Measurements from ENCODE around the gene RNF212.

RNF212 gene

DNA sequence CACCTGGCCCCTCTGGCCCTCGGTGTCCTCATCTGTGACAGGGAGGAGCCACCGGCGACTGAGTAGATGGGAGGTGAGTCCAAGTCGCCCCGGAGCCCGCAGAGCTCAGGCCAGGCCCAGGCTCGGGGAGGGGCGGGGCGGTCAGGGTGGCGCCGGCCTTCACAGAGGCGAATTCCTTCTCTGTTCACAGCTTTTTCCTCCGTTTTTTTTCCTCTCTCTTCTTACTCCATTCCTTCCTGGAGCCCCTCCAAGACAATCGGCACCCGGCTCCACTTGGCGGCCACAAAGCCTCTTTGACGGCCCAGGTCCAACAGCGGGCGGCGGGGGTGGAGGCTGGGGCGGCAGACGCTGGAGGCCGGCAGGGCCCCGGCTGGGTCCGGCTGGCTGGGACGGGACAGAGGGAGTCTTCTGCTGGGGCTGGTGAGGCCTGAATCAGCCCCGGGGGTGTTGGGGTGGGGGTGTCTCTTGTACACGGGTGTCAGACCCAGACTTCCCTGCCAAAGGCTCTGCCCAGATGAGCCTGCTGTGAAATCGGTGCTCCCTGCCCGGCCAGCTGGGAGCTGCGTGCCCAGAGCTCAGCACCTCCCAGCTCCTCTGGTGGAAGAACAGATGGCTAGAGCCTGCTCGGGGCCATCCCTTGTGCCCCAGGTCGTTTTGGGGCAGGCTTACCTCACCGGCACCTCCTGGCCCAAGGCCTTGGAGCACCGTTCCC is 79.4 kb downstream of the RNF212 start:
- ATAC-seq = no peak
- no peaks in the 10 kb centered on the region for H3K4me1 Mint-ChIP-seq
- no peaks in the 10 kb centered on the region for H3K9me3 Mint-ChIP-seq
- no peak overlapping the region for H3K4me3 Mint-ChIP-seq
- H3K27me3 Mint-ChIP-seq = peaks cover 63% of the 10 kb centered on the region
- no peaks in the 10 kb centered on the region for H3K36me3 Mint-ChIP-seq
- no peak overlapping the region for H3K27ac Mint-ChIP-seq

DNA sequence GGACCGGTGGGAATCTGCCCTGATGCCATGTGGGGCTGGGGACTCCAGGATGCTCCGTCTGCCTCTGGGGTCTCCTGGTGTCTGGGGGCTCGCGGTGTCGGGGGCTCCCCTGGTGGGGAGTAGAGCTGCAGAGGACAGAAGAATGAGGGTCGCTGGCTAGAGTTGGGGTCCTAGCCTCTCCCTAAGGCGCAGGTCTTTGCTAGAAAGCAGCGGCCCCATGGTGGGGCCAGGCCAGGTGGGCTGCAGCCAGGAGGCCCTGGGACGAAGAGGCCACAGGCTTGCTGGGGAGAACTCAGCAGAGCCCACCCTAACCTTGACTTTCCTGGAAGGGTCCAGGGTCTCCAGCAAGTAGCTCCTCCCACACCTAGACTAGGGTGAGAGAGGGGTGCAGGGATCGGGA is 80.5 kb downstream of the RNF212 start:
- H3K36me3 Mint-ChIP-seq = no peaks in the 10 kb centered on the region
- no peaks in the 10 kb centered on the region for H3K4me1 Mint-ChIP-seq
- peaks cover 63% of the 10 kb centered on the region for H3K27me3 Mint-ChIP-seq
- no peak overlapping the region for H3K27ac Mint-ChIP-seq
- H3K9me3 Mint-ChIP-seq = no peaks in the 10 kb centered on the region
- ATAC-seq = no peak
- no peak overlapping the region for H3K4me3 Mint-ChIP-seq

- Mint-ChIP-seq H3K4me3 (no peak overlapping the region), H3K36me3 (no peaks in the 10 kb centered on the region), H3K27ac (no peak overlapping the region), H3K4me1 (no peaks in the 10 kb centered on the region), H3K9me3 (no peaks in the 10 kb centered on the region), H3K27me3 (peaks cover 63% of the 10 kb centered on the region)
- peak; percentile 29 for ATAC-seq
Measured at GRCh38 chr4:1031956-1032795, 81.2 kb downstream of the RNF212 start.

DNA sequence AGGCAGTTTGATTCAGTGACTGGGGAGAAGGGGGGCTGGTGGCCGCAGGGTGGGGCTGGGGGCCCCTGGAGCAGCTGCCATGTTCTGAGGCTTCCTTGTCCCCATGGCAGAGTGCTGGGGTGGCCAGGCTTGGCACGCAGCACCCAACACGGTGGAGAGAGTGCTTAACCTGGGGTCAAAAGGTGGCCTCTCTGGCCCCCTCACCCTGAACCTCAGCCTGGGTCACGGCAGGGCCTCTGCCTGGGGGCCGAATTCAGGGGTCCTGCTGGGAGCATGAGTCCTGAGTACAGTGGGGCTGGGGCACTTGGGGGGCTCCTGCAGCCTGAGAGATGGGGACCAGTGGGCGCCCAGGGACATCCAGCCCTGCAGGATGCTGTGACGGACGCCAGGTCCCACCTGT is 82.0 kb downstream of the RNF212 start:
- Mint-ChIP-seq H3K27me3 (peaks cover 63% of the 10 kb centered on the region), H3K4me1 (peaks cover 5% of the 10 kb centered on the region), H3K9me3 (no peaks in the 10 kb centered on the region), H3K4me3 (no peak overlapping the region), H3K36me3 (no peaks in the 10 kb centered on the region), H3K27ac (no peak overlapping the region)
- no peak for ATAC-seq

DNA sequence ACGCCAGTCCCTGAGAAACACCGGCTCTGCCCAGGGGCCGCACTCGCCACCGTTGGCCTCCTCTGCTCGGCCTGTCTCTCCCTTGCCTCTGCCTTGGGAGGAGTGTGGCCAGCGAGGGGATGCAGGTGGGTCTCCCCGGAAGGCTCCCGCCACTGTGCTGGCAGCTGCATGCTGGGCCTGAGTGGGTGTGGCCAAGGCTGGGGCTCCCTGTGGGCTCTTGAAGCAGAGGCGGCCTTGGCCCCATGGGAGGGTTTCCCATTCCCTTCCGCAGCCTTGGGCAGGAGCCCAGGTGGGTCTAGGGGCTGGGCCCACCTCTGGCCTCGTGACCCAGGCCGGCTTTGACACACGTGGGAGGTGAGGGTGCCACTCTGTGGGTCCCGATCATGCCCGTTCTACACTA is 82.8 kb downstream of the RNF212 start:
- Mint-ChIP-seq H3K36me3 (no peaks in the 10 kb centered on the region), H3K27me3 (peaks cover 61% of the 10 kb centered on the region), H3K9me3 (no peaks in the 10 kb centered on the region), H3K4me1 (peaks cover 12% of the 10 kb centered on the region), H3K27ac (no peak overlapping the region), H3K4me3 (no peak overlapping the region)
- no peak for ATAC-seq

- Mint-ChIP-seq H3K4me1 (peaks cover 16% of the 10 kb centered on the region), H3K36me3 (peaks cover 5% of the 10 kb centered on the region), H3K4me3 (no peak overlapping the region), H3K27ac (no peak overlapping the region), H3K9me3 (no peaks in the 10 kb centered on the region), H3K27me3 (peaks cover 56% of the 10 kb centered on the region)
- ATAC-seq = no peak
Measured at GRCh38 chr4:1030031-1030430, 83.3 kb downstream of the RNF212 start.

- Mint-ChIP-seq H3K4me3 (no peak overlapping the region), H3K27ac (no peak overlapping the region), H3K27me3 (peaks cover 51% of the 10 kb centered on the region), H3K4me1 (peaks cover 18% of the 10 kb centered on the region), H3K36me3 (peaks cover 10% of the 10 kb centered on the region), H3K9me3 (no peaks in the 10 kb centered on the region)
- no peak for ATAC-seq
Measured at GRCh38 chr4:1029529-1029928, 83.8 kb downstream of the RNF212 start.

GRCh38 chr4:1028574-1029220 is 84.7 kb downstream of the RNF212 start:
- H3K9me3 Mint-ChIP-seq = no peaks in the 10 kb centered on the region
- H3K27me3 Mint-ChIP-seq = peaks cover 43% of the 10 kb centered on the region
- H3K4me1 Mint-ChIP-seq = peaks cover 18% of the 10 kb centered on the region
- no peak overlapping the region for H3K27ac Mint-ChIP-seq
- no peak for ATAC-seq
- H3K36me3 Mint-ChIP-seq = peaks cover 10% of the 10 kb centered on the region
- H3K4me3 Mint-ChIP-seq = no peak overlapping the region

- no peak for ATAC-seq
- H3K9me3 Mint-ChIP-seq = no peaks in the 10 kb centered on the region
- no peak overlapping the region for H3K4me3 Mint-ChIP-seq
- peaks cover 18% of the 10 kb centered on the region for H3K4me1 Mint-ChIP-seq
- peaks cover 34% of the 10 kb centered on the region for H3K27me3 Mint-ChIP-seq
- H3K27ac Mint-ChIP-seq = no peak overlapping the region
- peaks cover 10% of the 10 kb centered on the region for H3K36me3 Mint-ChIP-seq
Measured at GRCh38 chr4:1027915-1028238, 85.5 kb downstream of the RNF212 start.

DNA sequence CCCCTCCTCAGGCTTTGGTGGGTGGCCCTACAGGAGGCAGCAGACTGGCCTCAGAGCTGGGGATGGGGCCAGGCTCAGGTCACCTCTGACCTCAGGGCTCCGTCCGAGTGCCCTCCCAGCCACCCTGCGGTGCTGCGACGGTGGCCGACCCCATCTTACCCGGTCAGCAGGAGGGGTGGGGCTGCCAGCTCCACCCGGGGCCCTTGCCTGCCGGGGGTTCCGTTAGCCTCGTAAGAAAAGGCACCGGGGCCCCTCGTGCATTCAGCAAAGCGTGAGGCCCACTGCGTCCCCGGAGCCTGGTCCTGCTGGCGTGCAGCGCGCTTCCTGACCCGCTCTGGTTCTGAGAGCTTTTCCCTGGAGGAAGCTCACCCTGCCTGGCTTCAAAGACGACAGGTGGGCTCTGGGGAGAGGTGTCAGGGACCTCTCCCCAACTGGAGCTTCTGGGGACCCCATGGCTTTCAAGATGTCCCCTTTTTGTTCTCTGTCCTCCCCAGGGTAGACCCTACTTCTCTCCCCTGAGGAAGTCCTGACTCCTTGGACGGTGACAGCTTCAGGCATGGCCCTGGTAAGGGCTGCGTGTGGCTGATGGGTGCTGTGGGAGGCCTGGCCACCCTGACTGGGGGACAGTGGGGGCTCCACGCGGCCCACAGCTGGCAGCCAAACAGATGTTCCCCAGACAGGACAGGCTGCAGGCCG is 86.0 kb downstream of the RNF212 start:
- no peak overlapping the region for H3K27ac Mint-ChIP-seq
- no peak overlapping the region for H3K4me3 Mint-ChIP-seq
- no peaks in the 10 kb centered on the region for H3K9me3 Mint-ChIP-seq
- H3K4me1 Mint-ChIP-seq = peaks cover 18% of the 10 kb centered on the region
- H3K36me3 Mint-ChIP-seq = peaks cover 10% of the 10 kb centered on the region
- no peak for ATAC-seq
- peaks cover 29% of the 10 kb centered on the region for H3K27me3 Mint-ChIP-seq

GRCh38 chr4:1026115-1026514 is 87.2 kb downstream of the RNF212 start:
- H3K4me3 Mint-ChIP-seq = no peak overlapping the region
- peak overlapping the region; percentile 28 for H3K27ac Mint-ChIP-seq
- ATAC-seq = peak; percentile 78
- H3K9me3 Mint-ChIP-seq = no peaks in the 10 kb centered on the region
- H3K4me1 Mint-ChIP-seq = peaks cover 29% of the 10 kb centered on the region
- peaks cover 17% of the 10 kb centered on the region for H3K27me3 Mint-ChIP-seq
- peaks cover 10% of the 10 kb centered on the region for H3K36me3 Mint-ChIP-seq

DNA sequence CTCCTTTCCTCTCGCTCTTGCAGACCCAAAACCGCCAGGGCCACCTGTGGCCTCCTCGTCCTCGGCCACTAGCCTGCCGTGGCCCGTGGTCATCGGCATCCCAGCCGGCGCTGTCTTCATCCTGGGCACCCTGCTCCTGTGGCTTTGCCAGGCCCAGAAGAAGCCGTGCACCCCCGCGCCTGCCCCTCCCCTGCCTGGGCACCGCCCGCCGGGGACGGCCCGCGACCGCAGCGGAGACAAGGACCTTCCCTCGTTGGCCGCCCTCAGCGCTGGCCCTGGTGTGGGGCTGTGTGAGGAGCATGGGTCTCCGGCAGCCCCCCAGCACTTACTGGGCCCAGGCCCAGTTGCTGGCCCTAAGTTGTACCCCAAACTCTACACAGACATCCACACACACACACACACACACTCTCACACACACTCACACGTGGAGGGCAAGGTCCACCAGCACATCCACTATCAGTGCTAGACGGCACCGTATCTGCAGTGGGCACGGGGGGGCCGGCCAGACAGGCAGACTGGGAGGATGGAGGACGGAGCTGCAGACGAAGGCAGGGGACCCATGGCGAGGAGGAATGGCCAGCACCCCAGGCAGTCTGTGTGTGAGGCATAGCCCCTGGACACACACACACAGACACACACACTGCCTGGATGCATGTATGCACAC is 88.3 kb downstream of the RNF212 start:
- H3K27ac Mint-ChIP-seq = peak overlapping the region; percentile 40
- H3K4me1 Mint-ChIP-seq = peaks cover 30% of the 10 kb centered on the region
- no peak for ATAC-seq
- no peak overlapping the region for H3K4me3 Mint-ChIP-seq
- no peaks in the 10 kb centered on the region for H3K9me3 Mint-ChIP-seq
- peaks cover 10% of the 10 kb centered on the region for H3K36me3 Mint-ChIP-seq
- H3K27me3 Mint-ChIP-seq = peaks cover 8% of the 10 kb centered on the region

DNA sequence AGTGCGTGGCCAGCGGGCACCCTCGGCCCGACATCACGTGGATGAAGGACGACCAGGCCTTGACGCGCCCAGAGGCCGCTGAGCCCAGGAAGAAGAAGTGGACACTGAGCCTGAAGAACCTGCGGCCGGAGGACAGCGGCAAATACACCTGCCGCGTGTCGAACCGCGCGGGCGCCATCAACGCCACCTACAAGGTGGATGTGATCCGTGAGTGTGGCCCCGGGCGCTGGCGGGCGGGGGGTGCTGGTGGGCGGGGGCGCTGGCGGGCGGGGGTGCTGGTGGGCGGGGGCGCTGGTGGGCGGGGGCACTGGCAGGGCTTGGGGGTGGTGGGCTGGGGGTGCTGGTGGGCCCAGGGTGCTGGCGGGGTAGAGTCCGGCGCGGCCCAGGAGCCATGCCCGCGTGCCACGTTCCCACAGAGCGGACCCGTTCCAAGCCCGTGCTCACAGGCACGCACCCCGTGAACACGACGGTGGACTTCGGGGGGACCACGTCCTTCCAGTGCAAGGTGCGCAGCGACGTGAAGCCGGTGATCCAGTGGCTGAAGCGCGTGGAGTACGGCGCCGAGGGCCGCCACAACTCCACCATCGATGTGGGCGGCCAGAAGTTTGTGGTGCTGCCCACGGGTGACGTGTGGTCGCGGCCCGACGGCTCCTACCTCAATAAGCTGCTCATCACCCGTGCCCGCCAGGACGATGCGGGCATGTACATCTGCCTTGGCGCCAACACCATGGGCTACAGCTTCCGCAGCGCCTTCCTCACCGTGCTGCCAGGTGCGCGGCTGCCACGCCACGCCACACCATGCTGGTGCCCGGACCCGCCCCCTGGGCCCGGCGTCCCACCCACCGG is 89.2 kb downstream of the RNF212 start:
- no peak overlapping the region for H3K27ac Mint-ChIP-seq
- H3K9me3 Mint-ChIP-seq = no peaks in the 10 kb centered on the region
- no peaks in the 10 kb centered on the region for H3K27me3 Mint-ChIP-seq
- peaks cover 30% of the 10 kb centered on the region for H3K4me1 Mint-ChIP-seq
- ATAC-seq = no peak
- H3K4me3 Mint-ChIP-seq = no peak overlapping the region
- H3K36me3 Mint-ChIP-seq = peaks cover 10% of the 10 kb centered on the region

- Mint-ChIP-seq H3K4me3 (no peak overlapping the region), H3K27me3 (no peaks in the 10 kb centered on the region), H3K36me3 (peaks cover 10% of the 10 kb centered on the region), H3K27ac (peak overlapping the region; percentile 76), H3K4me1 (peaks cover 32% of the 10 kb centered on the region), H3K9me3 (no peaks in the 10 kb centered on the region)
- no peak for ATAC-seq
Measured at GRCh38 chr4:1023075-1023640, 90.2 kb downstream of the RNF212 start.
